OCI-LY7 (cell line): ENCODE results near the gene C20orf204. TPM values are rescaled to one million over a fixed set of nuclear protein-coding genes. Genes with fewer than 3 reads are reported as not detected.

Source experiments
- BruUV-seq: library from RNA; stranded (reverse); fragments of 400-500 nt; replicated peaks from 2 replicates; lab custom pipeline; 2021; lab: Mats Ljungman, UMichigan
- CTCF ChIA-PET: fragments of 300-600 bp; sonication (Branson Sonifier 250); formaldehyde crosslinking; loops from one replicate; lab custom pipeline; 2022; ENCODE audit warnings: antibody characterized with exemption; ENCODE audit not compliant: unreplicated experiment; lab: Charles Lee
- POLR2A ChIA-PET: fragments of 300-600 bp; sonication (Branson Sonifier 250); formaldehyde crosslinking; loops from one replicate; lab custom pipeline; 2022; ENCODE audit warnings: antibody characterized with exemption; lab: Charles Lee
- DNase-seq: peaks from one replicate; pipeline ENCODE4 v3.0.0-alpha.2; 2015; ENCODE audit warnings: low spot score
- H2AFZ ChIP-seq: fragments of 200-600 bp; sonication (generic), shearing (Covaris generic); 2 replicates; pipeline ENCODE4 v1.6.1; 2014; ENCODE audit warnings: mild to moderate bottlenecking, antibody characterized with exemption, low read length, moderate library complexity
- H3K27ac ChIP-seq: fragments of 200-600 bp; sonication (generic); 2 replicates; pipeline ENCODE4 v1.5.1; 2014; ENCODE audit warnings: mixed run types, low read depth, mild to moderate bottlenecking, moderate library complexity, low read length, inconsistent platforms; ENCODE audit not compliant: poor library complexity, severe bottlenecking
- H3K36me3 ChIP-seq: fragments of 200-600 bp; sonication (generic); 2 replicates; pipeline ENCODE4 v1.6.1; 2014; ENCODE audit warnings: mild to moderate bottlenecking, antibody characterized with exemption, low read length, moderate library complexity, mixed read lengths; ENCODE audit not compliant: insufficient read depth
- H3K4me1 ChIP-seq: fragments of 200-600 bp; sonication (generic); 2 replicates; pipeline ENCODE4 v1.5.1; 2014; ENCODE audit warnings: mild to moderate bottlenecking, low read length; ENCODE audit not compliant: insufficient read depth, poor library complexity, severe bottlenecking
- H3K4me2 ChIP-seq: fragments of 200-600 bp; sonication (generic); 2 replicates; pipeline ENCODE4 v1.6.1; 2014; ENCODE audit warnings: mild to moderate bottlenecking, low read length
- H3K4me3 ChIP-seq: fragments of 200-600 bp; sonication (generic); 2 replicates; pipeline ENCODE4 v1.5.1; 2014; ENCODE audit warnings: mild to moderate bottlenecking, low read depth, low read length; ENCODE audit not compliant: poor library complexity, severe bottlenecking
- H3K79me2 ChIP-seq: fragments of 200-600 bp; sonication (generic); 2 replicates; pipeline ENCODE4 v1.6.1; 2016; ENCODE audit warnings: low read depth, mild to moderate bottlenecking, low read length, moderate library complexity, mixed read lengths; ENCODE audit not compliant: insufficient read depth
- H3K9me2 ChIP-seq: fragments of 200-600 bp; sonication (generic); 2 replicates; pipeline ENCODE4 v1.6.1; 2016; ENCODE audit warnings: mild to moderate bottlenecking, low read length, mixed read lengths; ENCODE audit not compliant: insufficient read depth
- H3K9me3 ChIP-seq: fragments of 200-600 bp; sonication (generic); 2 replicates; pipeline ENCODE4 v1.6.1; 2014; ENCODE audit warnings: mild to moderate bottlenecking, mixed run types, low read length, mixed read lengths
- H4K20me1 ChIP-seq: fragments of 200-600 bp; sonication (generic); 2 replicates; pipeline ENCODE4 v1.6.1; 2014; ENCODE audit warnings: mild to moderate bottlenecking, antibody characterized with exemption, low read length, moderate library complexity, mixed read lengths; ENCODE audit not compliant: insufficient read depth
- EZH2phosphoT487 ChIP-seq: fragments of 200-600 bp; sonication (generic); IDR thresholded peaks from 2 replicates; pipeline ENCODE4 v1.6.1; 2018; ENCODE audit warnings: low read depth, borderline replicate concordance, mild to moderate bottlenecking, mixed run types, antibody characterized with exemption, low read length, moderate library complexity, mixed read lengths
- intact Hi-C: fragments of 100-400 bp; cut with micrococcal nuclease; formaldehyde crosslinking; loops from one replicate; pipeline ENCODE4 v1.10.0; 2022; ENCODE audit not compliant: unreplicated experiment
- total RNA-seq, 2 experiments: library from RNA; depleted of rRNA in 1 of 2; stranded (reverse); fragments of >200 nt in 1 of 2; shearing (Covaris generic) in 1 of 2; gene quantifications; 2 replicates each; pipeline ENCODE4 v1.2.3, GENCODE V29; 2014 to 2022
- TF ChIP-seq, protein P1 (sequence below): fragments of 200-600 bp; sonication (generic); conservative IDR thresholded peaks from 2 replicates; pipeline ENCODE4 v1.5.1; 2014; ENCODE audit warnings: mild to moderate bottlenecking, antibody characterized with exemption, low read length, moderate library complexity, mixed read lengths

The C20orf204 gene
- total RNA-seq, 2 experiments from 2014 or later = 3.5 to 6.7 TPM

GRCh38 chr20:64052326-64052722 is 16.3 kb downstream of the C20orf204 start:
- no peaks in the 10 kb centered on the region for H3K79me2 ChIP-seq
- ChIA-PET CTCF (no interaction called here), POLR2A (interaction anchor here (0.6 to 1.2 kb wide), 2 partner anchors 37 to 68 kb away, joined by 3 read pairs; no protein-coding TSS in a partner anchor)
- no TSS peak for BruUV-seq
- intact Hi-C loops = no loop called here
- H3K9me3 ChIP-seq = no peaks in the 10 kb centered on the region
- no peak overlapping the region for H3K27ac ChIP-seq
- no peak overlapping the region for H3K4me3 ChIP-seq
- no peaks in the 10 kb centered on the region for H3K9me2 ChIP-seq
- H3K4me2 ChIP-seq = no peak overlapping the region
- no peaks in the 10 kb centered on the region for H3K4me1 ChIP-seq
- H3K36me3 ChIP-seq = no peaks in the 10 kb centered on the region
- H2AFZ ChIP-seq = no peak overlapping the region
- no peak for TF ChIP-seq EZH2phosphoT487
- TF ChIP-seq, protein P1, sequence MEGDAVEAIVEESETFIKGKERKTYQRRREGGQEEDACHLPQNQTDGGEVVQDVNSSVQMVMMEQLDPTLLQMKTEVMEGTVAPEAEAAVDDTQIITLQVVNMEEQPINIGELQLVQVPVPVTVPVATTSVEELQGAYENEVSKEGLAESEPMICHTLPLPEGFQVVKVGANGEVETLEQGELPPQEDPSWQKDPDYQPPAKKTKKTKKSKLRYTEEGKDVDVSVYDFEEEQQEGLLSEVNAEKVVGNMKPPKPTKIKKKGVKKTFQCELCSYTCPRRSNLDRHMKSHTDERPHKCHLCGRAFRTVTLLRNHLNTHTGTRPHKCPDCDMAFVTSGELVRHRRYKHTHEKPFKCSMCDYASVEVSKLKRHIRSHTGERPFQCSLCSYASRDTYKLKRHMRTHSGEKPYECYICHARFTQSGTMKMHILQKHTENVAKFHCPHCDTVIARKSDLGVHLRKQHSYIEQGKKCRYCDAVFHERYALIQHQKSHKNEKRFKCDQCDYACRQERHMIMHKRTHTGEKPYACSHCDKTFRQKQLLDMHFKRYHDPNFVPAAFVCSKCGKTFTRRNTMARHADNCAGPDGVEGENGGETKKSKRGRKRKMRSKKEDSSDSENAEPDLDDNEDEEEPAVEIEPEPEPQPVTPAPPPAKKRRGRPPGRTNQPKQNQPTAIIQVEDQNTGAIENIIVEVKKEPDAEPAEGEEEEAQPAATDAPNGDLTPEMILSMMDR = no peak
- no peak for DNase-seq
- no peaks in the 10 kb centered on the region for H4K20me1 ChIP-seq

DNA sequence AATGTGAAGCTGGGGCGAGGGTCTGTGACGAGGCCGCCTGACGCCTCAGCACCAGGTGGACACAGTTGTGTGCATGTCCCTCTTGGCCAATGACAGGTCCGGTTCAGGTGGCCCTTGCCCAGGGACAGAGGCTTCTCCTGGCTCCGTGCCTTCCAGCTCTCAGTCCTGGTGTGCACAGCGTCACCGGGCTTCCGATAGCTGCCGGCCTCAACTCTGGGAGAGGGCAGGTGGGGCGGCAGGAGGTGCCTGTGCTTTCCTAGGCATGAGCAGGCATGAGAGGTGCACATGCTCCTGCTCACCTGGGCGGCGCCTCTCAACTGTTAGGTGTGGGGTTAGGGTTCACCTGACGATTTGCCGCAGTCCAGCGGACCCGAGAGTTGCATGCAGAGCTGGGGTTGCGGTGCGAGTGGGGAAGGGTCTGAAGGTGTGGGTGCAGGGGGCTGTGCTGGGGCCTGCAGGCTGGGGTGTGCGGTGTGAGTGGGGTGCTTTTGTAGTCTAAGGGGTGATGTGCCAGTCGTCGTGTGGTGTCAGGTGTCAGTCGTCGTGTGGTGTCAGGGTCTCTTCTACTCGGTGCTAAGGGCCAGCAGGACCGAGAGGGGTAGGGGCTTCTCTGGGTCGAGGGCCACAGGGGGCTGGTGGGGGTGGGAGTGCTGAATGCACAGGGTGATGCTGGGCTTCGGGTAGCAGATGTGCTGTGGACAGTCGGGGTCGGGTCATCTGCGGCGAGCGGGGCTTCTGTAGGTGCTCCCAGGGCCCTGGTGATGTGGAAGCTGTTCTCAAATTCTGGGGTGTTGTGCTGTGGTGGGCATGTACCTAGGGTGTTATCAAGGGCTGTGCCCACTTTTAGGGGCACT is 17.2 kb downstream of the C20orf204 start:
- Histone ChIP-seq H3K4me1 (peaks cover 9% of the 10 kb centered on the region), H3K79me2 (no peaks in the 10 kb centered on the region), H3K9me3 (no peaks in the 10 kb centered on the region), H3K4me2 (no peak overlapping the region), H3K4me3 (no peak overlapping the region), H3K36me3 (no peaks in the 10 kb centered on the region), H3K9me2 (no peaks in the 10 kb centered on the region), H2AFZ (no peak overlapping the region), H4K20me1 (no peaks in the 10 kb centered on the region), H3K27ac (no peak overlapping the region)
- POLR2A ChIA-PET = interaction anchor here (0.6 to 1.2 kb wide), 2 partner anchors 36 to 67 kb away, joined by 3 read pairs; no protein-coding TSS in a partner anchor
- CTCF ChIA-PET = no interaction called here
- TF ChIP-seq, protein P1 = no peak
- TF ChIP-seq EZH2phosphoT487 = no peak
- DNase-seq = no peak
- intact Hi-C loops = no loop called here
- no TSS peak for BruUV-seq
